Sigmoid colon (tissue), 3 donors: ENCODE measurements around the gene UBE2S.

Experiments
- POLR2A ChIP-seq, 2 donors: fragments of 450-650 bp; IDR thresholded peaks; one replicate each; pipeline ENCODE4 v1.6.1; 2016; ENCODE audit warnings: antibody characterized with exemption in 2 of 2, mild to moderate bottlenecking in 2 of 2, moderate library complexity in 2 of 2
- TF ChIP-seq, protein P1 (sequence below), 4 experiments: fragments of 450-650 bp in 3 of 4; fragments of 200-600 bp in 1 of 4; IDR thresholded peaks; one replicate each; pipeline ENCODE4 v1.5.1; 2016 to 2019; ENCODE audit warnings: antibody characterized with exemption in 4 of 4, mild to moderate bottlenecking in 3 of 4, moderate library complexity in 2 of 4

DNA sequence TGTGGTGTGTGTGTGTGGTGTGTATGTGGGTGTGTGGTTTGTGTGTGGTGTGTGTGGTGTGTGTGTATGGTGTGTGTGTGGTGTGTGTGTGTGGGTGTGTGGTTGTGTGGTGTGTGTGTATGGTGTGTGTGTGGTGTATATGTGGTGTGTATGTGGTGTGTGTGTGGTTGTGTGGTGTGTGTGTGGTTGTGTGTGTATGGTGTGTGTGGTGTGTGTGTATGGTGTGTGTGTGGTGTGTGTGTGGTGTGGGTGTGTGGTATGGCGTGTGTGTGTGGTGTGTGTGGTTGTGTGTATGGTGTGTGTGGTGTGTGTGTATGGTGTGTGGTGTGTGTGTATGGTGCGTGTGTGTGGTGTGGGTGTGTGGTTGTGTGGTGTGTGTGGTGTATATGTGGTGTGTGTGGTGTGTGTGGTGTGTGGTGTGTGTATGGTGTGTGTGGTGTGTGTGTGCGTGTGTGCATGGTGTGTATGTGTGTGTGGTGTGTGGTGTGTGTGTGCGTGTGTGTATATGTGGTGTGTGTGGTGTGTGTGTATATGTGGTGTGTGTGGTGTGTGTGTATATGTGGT, 26.9 kb upstream of the UBE2S start:
- TF ChIP-seq POLR2A (IDR thresholded peaks at IDR 0.05): no peak
- TF ChIP-seq, protein P1, sequence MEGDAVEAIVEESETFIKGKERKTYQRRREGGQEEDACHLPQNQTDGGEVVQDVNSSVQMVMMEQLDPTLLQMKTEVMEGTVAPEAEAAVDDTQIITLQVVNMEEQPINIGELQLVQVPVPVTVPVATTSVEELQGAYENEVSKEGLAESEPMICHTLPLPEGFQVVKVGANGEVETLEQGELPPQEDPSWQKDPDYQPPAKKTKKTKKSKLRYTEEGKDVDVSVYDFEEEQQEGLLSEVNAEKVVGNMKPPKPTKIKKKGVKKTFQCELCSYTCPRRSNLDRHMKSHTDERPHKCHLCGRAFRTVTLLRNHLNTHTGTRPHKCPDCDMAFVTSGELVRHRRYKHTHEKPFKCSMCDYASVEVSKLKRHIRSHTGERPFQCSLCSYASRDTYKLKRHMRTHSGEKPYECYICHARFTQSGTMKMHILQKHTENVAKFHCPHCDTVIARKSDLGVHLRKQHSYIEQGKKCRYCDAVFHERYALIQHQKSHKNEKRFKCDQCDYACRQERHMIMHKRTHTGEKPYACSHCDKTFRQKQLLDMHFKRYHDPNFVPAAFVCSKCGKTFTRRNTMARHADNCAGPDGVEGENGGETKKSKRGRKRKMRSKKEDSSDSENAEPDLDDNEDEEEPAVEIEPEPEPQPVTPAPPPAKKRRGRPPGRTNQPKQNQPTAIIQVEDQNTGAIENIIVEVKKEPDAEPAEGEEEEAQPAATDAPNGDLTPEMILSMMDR (IDR thresholded peaks at IDR 0.05): no peak
